Measurements from ENCODE around the gene UBR3. TPM values are rescaled to one million over a fixed set of nuclear protein-coding genes. Genes with fewer than 3 reads are reported as not detected.

The UBR3 gene
- total RNA-seq, 1 donor from 2014 or later, result 35.6 TPM

GRCh38 chr2:169782513-169782912 is 44.7 kb upstream of the UBR3 start:
- peaks cover 4% of the 10 kb centered on the region for H3K27me3 Mint-ChIP-seq
- ChIA-PET POLR2A (no interaction called here), CTCF (no interaction called here)
- TF ChIP-seq CTCF (IDR thresholded peaks at IDR 0.05), result no peak
- H3K4me3 Mint-ChIP-seq, result no peak overlapping the region
- no peaks in the 10 kb centered on the region for H3K9me3 Mint-ChIP-seq
- no peak overlapping the region for H3K27ac Mint-ChIP-seq
- ATAC-seq (ENCODE audit: low read depth) (no peak), DNase-seq (no peak)
- H3K4me1 Mint-ChIP-seq, result no peaks in the 10 kb centered on the region
- H3K36me3 Mint-ChIP-seq (ENCODE audit: low read depth), result no peaks in the 10 kb centered on the region
- intact Hi-C loops (cut with micrococcal nuclease), result no loop called here

GRCh38 chr2:169790581-169790980 is 36.7 kb upstream of the UBR3 start:
- POLR2A ChIA-PET, result interaction anchor here (0.8 kb wide), 1 partner anchor 8 kb away, joined by 4 read pairs; the partner anchor contains the start of gene SSB
- TF ChIP-seq CTCF (IDR thresholded peaks at IDR 0.05), result no peak
- Mint-ChIP-seq H3K27me3 (peaks cover 14% of the 10 kb centered on the region), H3K9me3 (no peaks in the 10 kb centered on the region), H3K4me3 (no peak overlapping the region), H3K27ac (no peak overlapping the region), H3K4me1 (peaks cover 6% of the 10 kb centered on the region), H3K36me3 (ENCODE audit: low read depth) (no peaks in the 10 kb centered on the region)
- CTCF ChIA-PET, result no interaction called here
- ATAC-seq (ENCODE audit: low read depth), result no peak
- DNase-seq, result no peak
- intact Hi-C loops (cut with micrococcal nuclease), result no loop called here

GRCh38 chr2:169795181-169795580 is 32.1 kb upstream of the UBR3 start:
- no peak for DNase-seq
- Mint-ChIP-seq H3K4me3 (no peak overlapping the region), H3K4me1 (peaks cover 8% of the 10 kb centered on the region), H3K9me3 (no peaks in the 10 kb centered on the region), H3K36me3 (ENCODE audit: low read depth) (peaks cover 4% of the 10 kb centered on the region), H3K27me3 (no peaks in the 10 kb centered on the region), H3K27ac (no peak overlapping the region)
- POLR2A ChIA-PET, result no interaction called here
- CTCF ChIA-PET, result interaction anchor here (0.8 kb wide), 1 partner anchor 325 kb away, joined by 3 read pairs; no protein-coding TSS in a partner anchor
- ATAC-seq (ENCODE audit: low read depth), result no peak
- intact Hi-C loops (cut with micrococcal nuclease), result no loop called here
- no peak for TF ChIP-seq CTCF (IDR thresholded peaks at IDR 0.05)

GRCh38 chr2:169796441-169796840 is 30.8 kb upstream of the UBR3 start:
- TF ChIP-seq CTCF (IDR thresholded peaks at IDR 0.05), result no peak
- intact Hi-C loops (cut with micrococcal nuclease), result no loop called here
- no peak overlapping the region for H3K4me3 Mint-ChIP-seq
- no peak for ATAC-seq (ENCODE audit: low read depth)
- no peak for DNase-seq
- ChIA-PET CTCF (no interaction called here), POLR2A (no interaction called here)
- H3K36me3 Mint-ChIP-seq (ENCODE audit: low read depth), result peaks cover 8% of the 10 kb centered on the region
- H3K9me3 Mint-ChIP-seq, result no peaks in the 10 kb centered on the region
- H3K27ac Mint-ChIP-seq, result no peak overlapping the region
- no peaks in the 10 kb centered on the region for H3K27me3 Mint-ChIP-seq
- H3K4me1 Mint-ChIP-seq, result peaks cover 13% of the 10 kb centered on the region

GRCh38 chr2:169797601-169798000 is 29.7 kb upstream of the UBR3 start:
- intact Hi-C loops (cut with micrococcal nuclease), result no loop called here
- Mint-ChIP-seq H3K9me3 (no peaks in the 10 kb centered on the region), H3K4me1 (peaks cover 21% of the 10 kb centered on the region), H3K27me3 (no peaks in the 10 kb centered on the region), H3K4me3 (peak overlapping the region; percentile 9), H3K36me3 (ENCODE audit: low read depth) (peaks cover 17% of the 10 kb centered on the region), H3K27ac (no peak overlapping the region)
- CTCF ChIA-PET, result no interaction called here
- DNase-seq (no peak), ATAC-seq (ENCODE audit: low read depth) (no peak)
- POLR2A ChIA-PET, result interaction anchor here (0.6 to 2.9 kb wide), 3 partner anchors 7 to 1100 kb away, joined by 3 to 26 read pairs (median 4); partner anchors contain the start of gene UBR3
- TF ChIP-seq CTCF (IDR thresholded peaks at IDR 0.05), result no peak

Data from activated B cell treated with CpG ODN at 0.5 μM for 24 hours (primary cell).